OCI-LY1 (cell line): ENCODE results near the gene MRPL19.
"Not testable (repeated sequence)": the region's sequence is repeated elsewhere in the genome, so short reads cannot be mapped to it uniquely, and the experiment has no call there.

Experiments used
- H2AFZ ChIP-seq: fragments of 200-600 bp; sonication (generic), shearing (Covaris generic); 2 replicates; pipeline ENCODE4 v1.6.0; 2014; ENCODE audit warnings: antibody characterized with exemption, mild to moderate bottlenecking, low read length
- H3F3A ChIP-seq: fragments of 200-600 bp; sonication (generic), shearing (Covaris generic); 2 replicates; pipeline ENCODE4 v1.6.0; 2014; ENCODE audit warnings: mild to moderate bottlenecking, antibody characterized with exemption, low read length, moderate library complexity; ENCODE audit not compliant: insufficient read depth
- H3K27ac ChIP-seq: fragments of 200-600 bp; sonication (generic); 2 replicates; pipeline ENCODE4 v1.5.1; 2014; ENCODE audit warnings: low read length, mixed run types, mild to moderate bottlenecking, low read depth; ENCODE audit not compliant: poor library complexity, severe bottlenecking
- H3K27me3 ChIP-seq: fragments of 200-600 bp; sonication (generic); 2 replicates; pipeline ENCODE4 v1.6.0; 2014; ENCODE audit warnings: antibody characterized with exemption, mild to moderate bottlenecking, low read length, moderate library complexity; ENCODE audit not compliant: insufficient read depth
- H3K36me3 ChIP-seq: fragments of 200-600 bp; sonication (generic); 2 replicates; pipeline ENCODE4 v1.6.1; 2014; ENCODE audit warnings: mild to moderate bottlenecking, antibody characterized with exemption, low read length, moderate library complexity, mixed read lengths; ENCODE audit not compliant: insufficient read depth
- H3K4me1 ChIP-seq: fragments of 200-600 bp; sonication (generic); 2 replicates; pipeline ENCODE4 v1.5.1; 2014; ENCODE audit warnings: mild to moderate bottlenecking, low read length, moderate library complexity; ENCODE audit not compliant: insufficient read depth, severe bottlenecking
- H3K4me2 ChIP-seq: fragments of 200-600 bp; sonication (generic), shearing (Covaris generic); 2 replicates; pipeline ENCODE4 v1.6.1; 2014; ENCODE audit warnings: low read length
- H3K4me3 ChIP-seq: fragments of 200-600 bp; sonication (generic); 2 replicates; pipeline ENCODE4 v1.5.1; 2014; ENCODE audit warnings: low read length, low read depth, mild to moderate bottlenecking, mixed read lengths; ENCODE audit not compliant: poor library complexity, severe bottlenecking
- H3K79me2 ChIP-seq: fragments of 200-600 bp; shearing (Covaris generic); 2 replicates; pipeline ENCODE4 v1.6.1; 2016; ENCODE audit warnings: mixed run types, low read length, mixed read lengths; ENCODE audit not compliant: insufficient read depth
- H3K9ac ChIP-seq: fragments of 200-600 bp; sonication (generic), shearing (Covaris generic); 2 replicates; pipeline ENCODE4 v1.6.1; 2014; ENCODE audit warnings: mild to moderate bottlenecking, low read length, mixed read lengths
- H3K9me2 ChIP-seq: fragments of 200-600 bp; sonication (generic), shearing (Covaris generic); 2 replicates; pipeline ENCODE4 v1.6.1; 2014; ENCODE audit warnings: low read depth, mild to moderate bottlenecking, low read length, mixed read lengths
- H3K9me3 ChIP-seq: fragments of 200-600 bp; shearing (Covaris generic); 2 replicates; pipeline ENCODE4 v1.6.1; 2014; ENCODE audit warnings: low read length, mixed read lengths
- H4K20me1 ChIP-seq: fragments of 200-600 bp; sonication (generic), shearing (Covaris generic); 2 replicates; pipeline ENCODE4 v1.6.0; 2016; ENCODE audit warnings: mild to moderate bottlenecking, low read length; ENCODE audit not compliant: insufficient read depth
- EZH2 ChIP-seq: fragments of 200-600 bp; sonication (generic), shearing (Covaris generic); IDR thresholded peaks from 2 replicates; pipeline ENCODE4 v1.8.0; 2017; ENCODE audit warnings: borderline replicate concordance, mixed run types, mild to moderate bottlenecking, antibody characterized with exemption, low read length, moderate library complexity, mixed read lengths
- TF ChIP-seq, protein P1 (sequence below): fragments of 200-600 bp; sonication (generic), shearing (Covaris generic); IDR thresholded peaks from 2 replicates; pipeline ENCODE4 v1.5.1; 2017; ENCODE audit warnings: mild to moderate bottlenecking, antibody characterized with exemption, low read length, moderate library complexity, mixed read lengths

The MRPL19 gene

GRCh38 chr2:75709297-75709696 lies 62.7 kb downstream of the MRPL19 start:
- Histone ChIP-seq H3K4me3 (peak overlapping the region; percentile 76), H3K79me2 (peaks cover 18% of the 10 kb centered on the region), H3K9ac (peak overlapping the region; percentile 90)

DNA sequence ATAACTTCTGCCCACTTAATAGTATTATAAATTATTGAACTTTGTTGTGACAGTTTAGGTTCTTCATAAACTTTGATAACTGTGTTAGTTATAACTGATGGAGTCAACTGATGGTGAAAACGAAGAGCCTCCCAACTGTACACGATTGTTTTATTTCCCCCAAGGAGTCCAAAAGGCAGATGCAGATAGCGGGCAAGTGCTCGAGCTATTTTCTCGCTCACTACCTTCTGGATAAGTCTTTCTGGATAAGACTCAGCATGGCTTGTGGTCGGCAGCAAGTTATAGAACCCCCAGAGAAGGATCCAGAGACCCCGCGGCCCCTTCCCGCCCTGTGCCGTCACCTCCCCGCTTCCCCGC lies 63.6 kb downstream of the MRPL19 start:
- no peaks in the 10 kb centered on the region for H4K20me1 ChIP-seq
- no peak for TF ChIP-seq EZH2
- TF ChIP-seq, protein P1, sequence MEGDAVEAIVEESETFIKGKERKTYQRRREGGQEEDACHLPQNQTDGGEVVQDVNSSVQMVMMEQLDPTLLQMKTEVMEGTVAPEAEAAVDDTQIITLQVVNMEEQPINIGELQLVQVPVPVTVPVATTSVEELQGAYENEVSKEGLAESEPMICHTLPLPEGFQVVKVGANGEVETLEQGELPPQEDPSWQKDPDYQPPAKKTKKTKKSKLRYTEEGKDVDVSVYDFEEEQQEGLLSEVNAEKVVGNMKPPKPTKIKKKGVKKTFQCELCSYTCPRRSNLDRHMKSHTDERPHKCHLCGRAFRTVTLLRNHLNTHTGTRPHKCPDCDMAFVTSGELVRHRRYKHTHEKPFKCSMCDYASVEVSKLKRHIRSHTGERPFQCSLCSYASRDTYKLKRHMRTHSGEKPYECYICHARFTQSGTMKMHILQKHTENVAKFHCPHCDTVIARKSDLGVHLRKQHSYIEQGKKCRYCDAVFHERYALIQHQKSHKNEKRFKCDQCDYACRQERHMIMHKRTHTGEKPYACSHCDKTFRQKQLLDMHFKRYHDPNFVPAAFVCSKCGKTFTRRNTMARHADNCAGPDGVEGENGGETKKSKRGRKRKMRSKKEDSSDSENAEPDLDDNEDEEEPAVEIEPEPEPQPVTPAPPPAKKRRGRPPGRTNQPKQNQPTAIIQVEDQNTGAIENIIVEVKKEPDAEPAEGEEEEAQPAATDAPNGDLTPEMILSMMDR: no peak
- H3K4me3 ChIP-seq: peak overlapping the region; percentile 76

More at GRCh38 chr2:75709297-75709696, 62.7 kb downstream of the MRPL19 start:
- no peaks in the 10 kb centered on the region for H3K9me2 ChIP-seq
- H3K27me3 ChIP-seq: no peaks in the 10 kb centered on the region
- no peak overlapping the region for H2AFZ ChIP-seq
- H3K9me3 ChIP-seq: no peaks in the 10 kb centered on the region
- H3K36me3 ChIP-seq: peaks cover 17% of the 10 kb centered on the region; the same call in 1 of the 2 replicates
- peak overlapping the region; percentile 77 for H3K4me2 ChIP-seq
- H3K4me1 ChIP-seq: peaks cover 19% of the 10 kb centered on the region
- H3F3A ChIP-seq: no peaks in the 10 kb centered on the region
- no peak for TF ChIP-seq EZH2
- TF ChIP-seq, protein P1: no peak
- H4K20me1 ChIP-seq: no peaks in the 10 kb centered on the region
- H3K27ac ChIP-seq: no peak overlapping the region

DNA sequence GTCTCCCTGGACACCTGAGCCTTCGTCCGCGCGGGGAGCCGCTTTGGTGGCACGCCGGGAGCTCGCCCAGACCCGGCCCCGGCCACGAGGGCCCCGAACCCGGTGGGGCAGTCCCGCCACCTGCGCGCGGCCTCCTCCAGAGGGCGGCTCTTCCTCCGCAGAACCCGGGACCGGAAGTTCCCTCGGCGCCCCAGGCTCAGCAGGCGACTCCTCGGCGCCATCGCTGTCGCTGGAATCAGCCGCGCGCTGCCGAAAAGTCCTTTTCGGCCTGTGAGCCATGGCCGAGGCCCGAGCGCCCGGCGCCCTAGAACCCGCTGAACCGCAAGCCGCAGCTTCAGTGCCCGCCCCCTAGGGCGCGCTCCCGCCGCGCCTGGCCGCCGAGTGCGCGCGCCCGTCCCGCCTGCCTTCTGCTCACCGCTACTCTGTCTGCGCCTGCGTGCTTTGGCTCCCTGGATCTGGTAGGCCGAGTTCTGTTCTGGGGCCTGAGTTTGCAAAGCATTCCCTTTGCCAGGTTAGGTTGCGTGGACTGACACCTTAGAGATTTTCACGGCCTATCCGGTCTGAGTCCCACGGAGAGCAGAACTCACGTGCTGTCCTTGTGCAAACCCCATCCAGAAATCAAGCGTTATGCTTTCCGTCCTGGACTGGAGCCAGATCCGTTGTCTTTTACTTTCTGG lies 64.1 kb downstream of the MRPL19 start, which contains the start of gene GCFC2:
TSS of gene GCFC2 (minus strand) at position 339 of the 677 bp plus-strand sequence. CDS start at position 279, 60 bp downstream.
- Histone ChIP-seq H3K4me2 (peak within 1 kb of the TSS; percentile 77), H3F3A (no peaks in the 10 kb centered on the region), H3K79me2 (peaks cover 18% of the 10 kb centered on the region), H3K27ac (peak within 1 kb of the TSS; percentile 78), H3K27me3 (no peaks in the 10 kb centered on the region), H3K36me3 (peaks cover 5% of the 10 kb centered on the region; the same call in 1 of the 2 replicates), H3K4me3 (peak within 1 kb of the TSS; percentile 76), H3K4me1 (peaks cover 19% of the 10 kb centered on the region), H3K9me3 (no peaks in the 10 kb centered on the region), H4K20me1 (no peaks in the 10 kb centered on the region), H3K9ac (peak within 1 kb of the TSS; percentile 90), H2AFZ (peak within 1 kb of the TSS; percentile 99), H3K9me2 (no peaks in the 10 kb centered on the region)
- TF ChIP-seq, protein P1: peak; percentile 25; the same call in 1 of the 2 replicates
- TF ChIP-seq EZH2: no peak

More for the DNA sequence above, 63.6 kb downstream of the MRPL19 start:
- no peaks in the 10 kb centered on the region for H3K27me3 ChIP-seq
- peaks cover 8% of the 10 kb centered on the region; the same call in 1 of the 2 replicates for H3K36me3 ChIP-seq
- no peaks in the 10 kb centered on the region for H3F3A ChIP-seq
- peaks cover 19% of the 10 kb centered on the region for H3K4me1 ChIP-seq
- no peak overlapping the region for H2AFZ ChIP-seq
- H3K9me2 ChIP-seq: no peaks in the 10 kb centered on the region
- peak overlapping the region; percentile 78 for H3K27ac ChIP-seq
- no peaks in the 10 kb centered on the region for H3K9me3 ChIP-seq
- peaks cover 18% of the 10 kb centered on the region for H3K79me2 ChIP-seq
- H3K4me2 ChIP-seq: peak overlapping the region; percentile 77
- peak overlapping the region; percentile 90 for H3K9ac ChIP-seq

GRCh38 chr2:75711590-75711989 lies 65.0 kb downstream of the MRPL19 start:
- not testable (repeated sequence) for H3K9ac ChIP-seq, H3K36me3 ChIP-seq, H2AFZ ChIP-seq, H3F3A ChIP-seq, H3K27ac ChIP-seq, H4K20me1 ChIP-seq, H3K9me2 ChIP-seq, H3K27me3 ChIP-seq, H3K9me3 ChIP-seq
- peaks cover 18% of the 10 kb centered on the region for H3K79me2 ChIP-seq
- peak overlapping the region; percentile 77 for H3K4me2 ChIP-seq
- H3K4me3 ChIP-seq: peak overlapping the region; percentile 76
- peaks cover 19% of the 10 kb centered on the region for H3K4me1 ChIP-seq
